SK-N-SH (cell line): Measurements from ENCODE around the gene ODAM.

Source experiments
- CTCF ChIP-seq: fragments of 200-600 bp; sonication (generic); IDR thresholded peaks from 2 replicates; pipeline ENCODE4 v1.6.1; 2017; ENCODE audit warnings: antibody characterized with exemption, mild to moderate bottlenecking, moderate library complexity
- FOXJ3 ChIP-seq: sonication (generic); formaldehyde crosslinking; IDR thresholded peaks from 2 replicates; pipeline ENCODE4 v1.5.1; 2020; ENCODE audit warnings: mild to moderate bottlenecking, missing genetic modification reagents
- POLR2AphosphoS5 ChIP-seq: IDR thresholded peaks from 2 replicates; pipeline ENCODE4 v1.6.1; 2012; ENCODE audit warnings: low read depth, low read length
- YY1 ChIP-seq: IDR thresholded peaks from 2 replicates; pipeline ENCODE4 v1.4.0; 2012; ENCODE audit warnings: low read depth, mild to moderate bottlenecking

- TF ChIP-seq CTCF (no peak), YY1 (no peak), POLR2AphosphoS5 (no peak), FOXJ3 (CRISPR knock-in tag) (no peak)
These were observed 1.3 kb downstream of the ODAM start for GRCh38 chr4:70196857-70197256.
